ENCODE results near the gene PADI4.

The PADI4 gene

GRCh38 chr1:17273096-17273495 is 34.9 kb upstream of the PADI4 start:
- Histone ChIP-seq H3K36me3 (no peaks in the 10 kb centered on the region), H3K4me3 (ENCODE audit: low read depth, low read length) (no peak overlapping the region), H3K27me3 (no peaks in the 10 kb centered on the region), H3K9me3 (no peaks in the 10 kb centered on the region), H3K4me1 (no peaks in the 10 kb centered on the region)
- no peak for DNase-seq
- TF ChIP-seq, protein P1, sequence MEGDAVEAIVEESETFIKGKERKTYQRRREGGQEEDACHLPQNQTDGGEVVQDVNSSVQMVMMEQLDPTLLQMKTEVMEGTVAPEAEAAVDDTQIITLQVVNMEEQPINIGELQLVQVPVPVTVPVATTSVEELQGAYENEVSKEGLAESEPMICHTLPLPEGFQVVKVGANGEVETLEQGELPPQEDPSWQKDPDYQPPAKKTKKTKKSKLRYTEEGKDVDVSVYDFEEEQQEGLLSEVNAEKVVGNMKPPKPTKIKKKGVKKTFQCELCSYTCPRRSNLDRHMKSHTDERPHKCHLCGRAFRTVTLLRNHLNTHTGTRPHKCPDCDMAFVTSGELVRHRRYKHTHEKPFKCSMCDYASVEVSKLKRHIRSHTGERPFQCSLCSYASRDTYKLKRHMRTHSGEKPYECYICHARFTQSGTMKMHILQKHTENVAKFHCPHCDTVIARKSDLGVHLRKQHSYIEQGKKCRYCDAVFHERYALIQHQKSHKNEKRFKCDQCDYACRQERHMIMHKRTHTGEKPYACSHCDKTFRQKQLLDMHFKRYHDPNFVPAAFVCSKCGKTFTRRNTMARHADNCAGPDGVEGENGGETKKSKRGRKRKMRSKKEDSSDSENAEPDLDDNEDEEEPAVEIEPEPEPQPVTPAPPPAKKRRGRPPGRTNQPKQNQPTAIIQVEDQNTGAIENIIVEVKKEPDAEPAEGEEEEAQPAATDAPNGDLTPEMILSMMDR (IDR thresholded peaks at IDR 0.05; ENCODE audit: low read depth, low read length): no peak

DNA sequence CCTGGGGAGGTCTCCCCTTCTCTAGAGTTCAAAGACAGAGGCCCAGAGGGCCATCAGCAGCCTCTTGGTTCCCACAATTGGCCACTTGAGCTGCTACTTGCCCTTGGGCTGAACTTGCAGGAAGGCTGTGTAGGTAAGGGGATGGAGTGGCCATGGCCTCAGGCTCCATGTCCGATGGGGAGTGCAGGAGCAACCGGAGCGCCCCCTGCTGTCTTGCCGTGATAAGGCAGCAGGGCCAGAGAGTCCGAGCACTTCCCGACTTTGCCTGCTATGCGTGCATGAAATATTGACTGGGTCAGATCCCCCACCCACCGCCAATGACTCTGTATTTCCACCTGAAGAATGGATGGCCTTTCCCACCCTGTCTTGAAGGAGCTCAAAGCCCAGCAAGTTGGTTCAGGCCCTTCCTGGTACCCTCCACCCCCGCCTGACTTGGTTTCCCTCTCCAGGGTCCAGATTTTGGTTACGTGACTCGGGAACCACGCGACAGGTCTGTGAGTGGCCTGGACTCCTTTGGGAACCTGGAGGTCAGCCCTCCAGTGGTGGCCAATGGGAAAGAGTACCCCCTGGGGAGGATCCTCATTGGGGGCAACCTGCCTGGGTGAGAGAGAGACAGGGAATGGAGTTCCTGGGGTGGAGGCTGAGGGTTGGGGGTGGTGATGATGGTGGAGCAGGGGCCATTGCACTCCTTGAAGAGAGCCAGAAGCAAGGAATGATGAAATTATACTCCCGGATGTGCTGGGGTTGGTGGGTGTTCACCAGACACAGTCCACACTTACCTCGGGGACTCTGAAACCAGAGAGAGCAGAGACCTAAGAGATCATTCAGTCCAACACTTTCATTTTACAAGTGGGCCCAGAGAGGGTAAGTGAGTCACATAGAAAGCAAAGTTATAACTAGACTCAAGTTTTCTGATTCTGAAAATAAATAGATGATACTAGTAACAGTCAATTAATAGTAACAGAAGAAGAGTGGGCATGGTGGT is 33.5 kb upstream of the PADI4 start:
- TF ChIP-seq, protein P1 (IDR thresholded peaks at IDR 0.05; ENCODE audit: low read depth, low read length): peak; percentile 63
- Histone ChIP-seq H3K9me3 (no peaks in the 10 kb centered on the region), H3K4me3 (ENCODE audit: low read depth, low read length) (no peak overlapping the region), H3K36me3 (no peaks in the 10 kb centered on the region), H3K27me3 (no peaks in the 10 kb centered on the region), H3K4me1 (no peaks in the 10 kb centered on the region)
- peak; percentile 48 for DNase-seq

DNA sequence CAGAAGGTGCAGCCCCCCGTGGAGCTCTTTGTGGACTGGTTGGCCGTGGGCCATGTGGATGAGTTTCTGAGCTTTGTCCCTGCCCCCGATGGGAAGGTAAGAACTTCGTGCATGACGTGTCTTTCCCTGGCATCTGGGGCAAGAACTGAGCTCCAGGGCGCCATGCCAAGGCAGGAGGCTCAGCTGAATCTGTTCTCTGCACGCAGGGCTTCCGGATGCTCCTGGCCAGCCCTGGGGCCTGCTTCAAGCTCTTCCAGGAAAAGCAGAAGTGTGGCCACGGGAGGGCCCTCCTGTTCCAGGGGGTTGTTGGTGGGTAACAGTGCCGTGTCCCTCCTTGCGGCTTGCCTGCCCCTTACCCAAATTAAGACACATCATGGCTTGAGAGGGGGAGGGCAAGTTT is 31.4 kb upstream of the PADI4 start:
- TF ChIP-seq, protein P1 (IDR thresholded peaks at IDR 0.05; ENCODE audit: low read depth, low read length): no peak
- no peaks in the 10 kb centered on the region for H3K9me3 ChIP-seq
- H3K4me1 ChIP-seq: no peaks in the 10 kb centered on the region
- H3K36me3 ChIP-seq: no peaks in the 10 kb centered on the region
- no peak overlapping the region for H3K4me3 ChIP-seq (ENCODE audit: low read depth, low read length)
- no peak for DNase-seq
- H3K27me3 ChIP-seq: no peaks in the 10 kb centered on the region

GRCh38 chr1:17277511-17278159 is 30.4 kb upstream of the PADI4 start:
- DNase-seq: no peak
- H3K4me1 ChIP-seq: no peaks in the 10 kb centered on the region
- H3K36me3 ChIP-seq: no peaks in the 10 kb centered on the region
- no peak overlapping the region for H3K4me3 ChIP-seq (ENCODE audit: low read depth, low read length)
- TF ChIP-seq, protein P1 (IDR thresholded peaks at IDR 0.05; ENCODE audit: low read depth, low read length): no peak
- H3K27me3 ChIP-seq: no peaks in the 10 kb centered on the region
- H3K9me3 ChIP-seq: no peaks in the 10 kb centered on the region

DNA sequence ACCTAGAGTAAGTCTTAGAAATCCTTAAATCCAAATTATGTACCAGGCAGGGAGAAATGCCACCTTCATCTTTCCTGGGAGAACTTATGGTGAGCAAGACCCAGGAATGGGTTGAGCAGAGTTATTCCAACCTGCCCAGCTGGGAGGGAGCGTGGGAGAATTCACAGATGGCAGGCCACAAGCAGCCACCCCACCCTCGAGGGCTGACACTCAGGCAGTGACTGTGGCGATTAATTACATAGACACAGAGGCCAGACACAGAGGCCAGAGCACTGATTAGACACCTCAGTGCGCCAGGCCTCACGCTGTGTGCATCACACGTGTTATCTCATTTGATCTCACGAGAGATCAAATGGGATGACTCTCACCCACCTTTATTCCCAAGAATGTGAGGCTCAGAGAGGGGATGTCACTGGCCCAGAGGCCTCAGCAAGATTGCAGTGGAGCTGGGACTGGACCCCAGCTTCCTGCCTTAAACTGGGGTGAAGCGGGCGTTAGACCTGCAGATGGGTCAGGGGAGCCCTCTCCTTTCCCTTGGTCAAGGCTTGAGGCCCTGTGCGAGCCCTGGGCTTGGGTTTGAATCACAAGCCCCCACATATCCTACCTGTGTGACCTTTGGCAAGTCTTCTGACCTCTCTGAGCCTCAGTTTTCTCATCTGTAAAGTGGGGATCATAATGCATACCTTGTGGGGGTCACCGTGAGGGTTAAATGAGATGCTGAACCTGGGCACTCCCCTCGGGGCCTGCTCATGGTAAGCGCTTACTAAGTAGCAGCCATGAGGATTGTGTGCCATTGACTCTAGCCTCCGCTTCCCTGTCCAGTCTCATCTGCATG is 28.8 kb upstream of the PADI4 start:
- H3K27me3 ChIP-seq: no peaks in the 10 kb centered on the region
- TF ChIP-seq, protein P1 (IDR thresholded peaks at IDR 0.05; ENCODE audit: low read depth, low read length): no peak
- no peak for DNase-seq

More for the DNA sequence above, 28.8 kb upstream of the PADI4 start:
- H3K9me3 ChIP-seq: no peaks in the 10 kb centered on the region
- no peaks in the 10 kb centered on the region for H3K36me3 ChIP-seq
- H3K4me3 ChIP-seq (ENCODE audit: low read depth, low read length): no peak overlapping the region
- H3K4me1 ChIP-seq: no peaks in the 10 kb centered on the region
